Measurements from ENCODE around the gene MAD1L1. TPM values are rescaled to one million over a fixed set of nuclear protein-coding genes. Genes with fewer than 3 reads are reported as not detected.

Gene MAD1L1
- total RNA-seq, 1 experiment from 2014 or later, result 46.7 TPM

DNA sequence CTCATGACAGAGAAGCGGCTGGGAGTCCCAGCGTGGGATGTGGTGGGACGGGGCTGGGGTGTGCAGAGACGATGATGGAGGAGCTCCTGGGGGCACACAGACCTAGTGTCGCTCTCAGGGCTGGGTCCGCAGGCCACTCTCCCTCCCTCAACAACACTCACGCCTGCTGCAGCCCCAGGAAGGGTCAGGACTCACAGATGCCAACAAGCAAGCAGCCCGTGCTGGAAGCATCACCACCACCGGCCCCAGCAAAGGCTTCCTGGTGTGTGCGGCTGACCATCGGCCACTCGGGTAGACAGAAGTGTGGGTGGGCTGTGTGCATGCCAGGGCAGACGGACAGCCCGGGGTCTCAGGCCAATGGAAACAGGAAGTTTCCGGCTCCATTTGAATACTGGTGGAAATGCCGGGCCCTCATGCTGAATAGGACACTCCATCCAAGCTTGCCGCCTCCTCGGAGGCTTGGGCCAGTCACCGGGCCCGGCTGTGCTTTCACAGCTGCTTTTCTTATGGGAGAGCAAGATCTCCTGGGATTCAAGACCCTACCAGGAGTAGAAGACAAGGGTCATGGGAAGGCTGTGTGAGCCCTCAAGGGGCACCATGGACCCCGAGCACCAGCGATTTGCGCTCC lies 384.6 kb downstream of the MAD1L1 start:
- H3K4me3 ChIP-seq (ENCODE audit: low read depth, low read length, poor library complexity, severe bottlenecking), result no peak overlapping the region
- H3K27me3 ChIP-seq (replicated peaks; ENCODE audit: insufficient read depth, low read depth, low read length, poor library complexity), result no peaks in the 10 kb centered on the region
- peaks cover 16% of the 10 kb centered on the region for H3K4me1 ChIP-seq (ENCODE audit: insufficient read depth, low read length, poor library complexity, severe bottlenecking)
- no peaks in the 10 kb centered on the region for H3K36me3 ChIP-seq (ENCODE audit: insufficient read depth, low read length, poor library complexity, severe bottlenecking)
- no TSS peak for BruUV-seq (replicated peaks)
- POLR2A ChIA-PET (ENCODE audit: low non-redundant PET), result no interaction called here
- intact Hi-C loops (cut with micrococcal nuclease; ENCODE audit: unreplicated experiment), result no loop called here
- CTCF ChIA-PET, result no interaction called here
- TF ChIP-seq EZH2 (IDR thresholded peaks at IDR 0.05; ENCODE audit: borderline replicate concordance, low read depth, low read length, poor library complexity, severe bottlenecking), result no peak
- TF ChIP-seq, protein P1, sequence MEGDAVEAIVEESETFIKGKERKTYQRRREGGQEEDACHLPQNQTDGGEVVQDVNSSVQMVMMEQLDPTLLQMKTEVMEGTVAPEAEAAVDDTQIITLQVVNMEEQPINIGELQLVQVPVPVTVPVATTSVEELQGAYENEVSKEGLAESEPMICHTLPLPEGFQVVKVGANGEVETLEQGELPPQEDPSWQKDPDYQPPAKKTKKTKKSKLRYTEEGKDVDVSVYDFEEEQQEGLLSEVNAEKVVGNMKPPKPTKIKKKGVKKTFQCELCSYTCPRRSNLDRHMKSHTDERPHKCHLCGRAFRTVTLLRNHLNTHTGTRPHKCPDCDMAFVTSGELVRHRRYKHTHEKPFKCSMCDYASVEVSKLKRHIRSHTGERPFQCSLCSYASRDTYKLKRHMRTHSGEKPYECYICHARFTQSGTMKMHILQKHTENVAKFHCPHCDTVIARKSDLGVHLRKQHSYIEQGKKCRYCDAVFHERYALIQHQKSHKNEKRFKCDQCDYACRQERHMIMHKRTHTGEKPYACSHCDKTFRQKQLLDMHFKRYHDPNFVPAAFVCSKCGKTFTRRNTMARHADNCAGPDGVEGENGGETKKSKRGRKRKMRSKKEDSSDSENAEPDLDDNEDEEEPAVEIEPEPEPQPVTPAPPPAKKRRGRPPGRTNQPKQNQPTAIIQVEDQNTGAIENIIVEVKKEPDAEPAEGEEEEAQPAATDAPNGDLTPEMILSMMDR (conservative IDR thresholded peaks at IDR 0.05; ENCODE audit: low read depth, low read length), result no peak
- DNase-seq (ENCODE audit: low spot score), result no peak
- no peaks in the 10 kb centered on the region for H3K9me3 ChIP-seq (ENCODE audit: low read depth, low read length, poor library complexity, severe bottlenecking)
- no peak overlapping the region for H3K27ac ChIP-seq (ENCODE audit: low read depth, low read length, poor library complexity, severe bottlenecking)

DNA sequence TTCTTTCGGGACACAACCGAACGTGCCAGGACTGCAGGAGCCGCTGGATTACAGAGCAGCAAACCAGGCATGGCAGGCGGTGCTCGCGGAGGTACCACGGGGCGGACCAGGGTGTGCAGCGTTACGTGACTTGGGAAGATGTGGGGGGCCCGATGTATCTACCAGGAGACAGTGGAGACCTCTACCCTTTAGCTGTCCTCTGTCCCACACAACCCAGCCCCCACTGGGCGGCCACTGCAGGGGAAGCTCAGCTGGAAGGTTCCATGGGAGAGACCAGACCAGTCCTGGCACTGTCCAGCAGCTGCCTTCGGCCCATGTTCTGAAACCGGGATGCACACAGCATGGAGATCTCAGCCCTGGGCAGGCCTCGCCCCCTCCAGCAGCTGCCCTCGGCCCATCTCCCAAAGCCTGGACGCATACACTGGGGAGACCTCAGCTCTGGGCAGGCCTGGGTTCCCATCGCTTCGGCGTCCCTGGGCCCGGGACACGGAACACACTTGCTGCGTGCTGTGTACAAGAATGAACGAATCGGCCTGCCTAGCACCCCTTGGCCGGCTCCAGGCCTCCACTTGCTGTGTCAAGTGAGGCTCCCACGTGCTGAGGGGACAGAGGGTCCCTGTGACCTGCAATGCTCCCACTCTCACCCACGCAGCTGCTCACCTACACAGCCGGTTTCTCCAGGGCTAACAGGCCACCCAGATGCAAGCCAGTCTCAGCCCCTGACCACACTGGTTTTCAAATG lies 385.3 kb downstream of the MAD1L1 start:
- Histone ChIP-seq H3K4me3 (ENCODE audit: low read depth, low read length, poor library complexity, severe bottlenecking) (no peak overlapping the region), H3K36me3 (ENCODE audit: insufficient read depth, low read length, poor library complexity, severe bottlenecking) (no peaks in the 10 kb centered on the region), H3K4me1 (ENCODE audit: insufficient read depth, low read length, poor library complexity, severe bottlenecking) (peaks cover 23% of the 10 kb centered on the region), H3K27me3 (replicated peaks; ENCODE audit: insufficient read depth, low read depth, low read length, poor library complexity) (no peaks in the 10 kb centered on the region), H3K9me3 (ENCODE audit: low read depth, low read length, poor library complexity, severe bottlenecking) (no peaks in the 10 kb centered on the region), H3K27ac (ENCODE audit: low read depth, low read length, poor library complexity, severe bottlenecking) (no peak overlapping the region)
- no TSS peak for BruUV-seq (replicated peaks)
- TF ChIP-seq, protein P1 (conservative IDR thresholded peaks at IDR 0.05; ENCODE audit: low read depth, low read length), result no peak
- CTCF ChIA-PET, result no interaction called here
- no peak for DNase-seq (ENCODE audit: low spot score)
- intact Hi-C loops (cut with micrococcal nuclease; ENCODE audit: unreplicated experiment), result no loop called here
- POLR2A ChIA-PET (ENCODE audit: low non-redundant PET), result no interaction called here

DNA sequence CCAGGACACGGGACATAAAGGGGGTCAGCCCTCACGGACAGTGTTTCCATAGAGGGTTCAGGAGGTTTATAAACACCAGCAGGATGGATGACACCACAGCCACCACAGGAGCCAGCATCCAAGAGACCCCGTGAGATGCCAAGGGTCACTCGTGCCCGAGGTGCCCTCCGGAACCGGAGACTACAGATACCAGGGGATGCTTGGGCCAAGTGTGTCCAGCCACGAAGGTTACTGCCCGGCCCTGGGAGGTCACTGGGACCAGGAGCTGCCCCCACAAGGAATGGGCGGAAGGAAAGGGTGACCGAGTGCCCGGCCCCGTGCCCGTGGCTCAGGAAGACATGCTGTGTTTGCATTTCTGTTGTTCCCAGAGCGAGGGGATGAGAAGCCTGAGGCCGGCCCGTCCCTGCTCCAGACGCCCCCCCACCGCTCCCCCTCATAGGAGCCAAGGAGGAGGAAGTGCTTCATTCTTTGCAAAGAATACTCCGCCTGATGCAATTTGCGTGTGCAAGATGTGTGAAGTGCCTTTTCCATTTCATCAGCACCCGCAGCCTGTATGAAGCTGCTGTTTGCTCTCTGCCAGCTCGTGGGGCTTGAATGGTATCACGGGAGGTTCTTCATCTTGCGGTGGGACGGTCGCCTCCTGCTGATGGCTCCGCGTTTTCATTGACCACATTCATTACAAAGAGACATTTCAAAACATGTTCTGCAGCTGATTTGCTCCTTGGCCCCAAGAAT lies 386.2 kb downstream of the MAD1L1 start:
- TF ChIP-seq, protein P1 (conservative IDR thresholded peaks at IDR 0.05; ENCODE audit: low read depth, low read length), result no peak
- TF ChIP-seq EZH2 (IDR thresholded peaks at IDR 0.05; ENCODE audit: borderline replicate concordance, low read depth, low read length, poor library complexity, severe bottlenecking), result no peak
- no peak for DNase-seq (ENCODE audit: low spot score)
- intact Hi-C loops (cut with micrococcal nuclease; ENCODE audit: unreplicated experiment), result no loop called here
- Histone ChIP-seq H3K27me3 (replicated peaks; ENCODE audit: insufficient read depth, low read depth, low read length, poor library complexity) (no peaks in the 10 kb centered on the region), H3K27ac (ENCODE audit: low read depth, low read length, poor library complexity, severe bottlenecking) (no peak overlapping the region), H3K9me3 (ENCODE audit: low read depth, low read length, poor library complexity, severe bottlenecking) (no peaks in the 10 kb centered on the region), H3K36me3 (ENCODE audit: insufficient read depth, low read length, poor library complexity, severe bottlenecking) (no peaks in the 10 kb centered on the region), H3K4me1 (ENCODE audit: insufficient read depth, low read length, poor library complexity, severe bottlenecking) (peaks cover 26% of the 10 kb centered on the region), H3K4me3 (ENCODE audit: low read depth, low read length, poor library complexity, severe bottlenecking) (no peak overlapping the region)
- ChIA-PET POLR2A (ENCODE audit: low non-redundant PET) (no interaction called here), CTCF (no interaction called here)
- BruUV-seq (replicated peaks), result no TSS peak
